Coronary artery (tissue), 2 donors: ENCODE data around the gene MRPL9.

Experiments used
- DNase-seq: peaks from one replicate; pipeline ENCODE4 v3.0.0-alpha.2; 2017; ENCODE audit warnings: low spot score
- H3K27ac ChIP-seq, 2 donors: fragments of 200-600 bp; sonication (generic); one replicate each; pipeline ENCODE4 v1.5.1; 2016 to 2019
- H3K4me3 ChIP-seq: fragments of 200-600 bp; sonication (generic); 2 replicates; pipeline ENCODE4 v1.5.1; 2016; ENCODE audit warnings: mild to moderate bottlenecking, moderate library complexity
- CTCF ChIP-seq: fragments of 200-600 bp; sonication (generic); IDR thresholded peaks from one replicate; pipeline ENCODE4 v1.5.1; 2019; ENCODE audit warnings: antibody characterized with exemption

The MRPL9 gene

GRCh38 chr1:151710187-151710840 is 53.0 kb downstream of the MRPL9 start:
- no peak for DNase-seq
- Histone ChIP-seq H3K27ac (no peak overlapping the region), H3K4me3 (no peak overlapping the region)
- TF ChIP-seq CTCF: no peak
